PC-9 (cell line): ENCODE results near the gene QPCTL. TPM values are rescaled to one million over a fixed set of nuclear protein-coding genes. Genes with fewer than 3 reads are reported as not detected.

ENCODE experiments used
- BruUV-seq: library from RNA; stranded (reverse); fragments of 400-500 nt; replicated peaks from 2 replicates; lab custom pipeline; 2021; lab: Mats Ljungman, UMichigan
- CTCF ChIA-PET: fragments of 300-600 bp; sonication (Branson Sonifier 250); formaldehyde crosslinking; loops from one replicate; lab custom pipeline; 2022; ENCODE audit warnings: antibody characterized with exemption; lab: Charles Lee
- POLR2A ChIA-PET: fragments of 300-600 bp; sonication (Branson Sonifier 250); formaldehyde crosslinking; loops from one replicate; lab custom pipeline; 2022; ENCODE audit warnings: antibody characterized with exemption; ENCODE audit not compliant: unreplicated experiment; lab: Charles Lee
- DNase-seq, 2 experiments: peaks; one replicate each; pipeline versions ENCODE4 v3.0.0 to v3.0.0-alpha.2; 2015 to 2022; ENCODE audit warnings: mixed read lengths in 1 of 2
- H2AFZ ChIP-seq: fragments of 200-600 bp; sonication (generic); 2 replicates; pipeline ENCODE4 v1.8.1; 2017; ENCODE audit warnings: antibody characterized with exemption
- H3F3A ChIP-seq: fragments of 200-600 bp; sonication (generic); 2 replicates; pipeline ENCODE4 v1.8.1; 2017; ENCODE audit warnings: antibody characterized with exemption, mild to moderate bottlenecking, low read depth; ENCODE audit not compliant: insufficient read depth
- H3K27ac ChIP-seq: fragments of 200-600 bp; sonication (generic); 2 replicates; pipeline ENCODE4 v1.6.1; 2016; ENCODE audit warnings: mixed run types
- H3K27me3 ChIP-seq: fragments of 200-600 bp; sonication (generic); 2 replicates; pipeline ENCODE4 v1.6.1; 2016; ENCODE audit warnings: low read depth, mixed run types; ENCODE audit not compliant: insufficient read depth
- H3K36me3 ChIP-seq: fragments of 200-600 bp; sonication (generic); 2 replicates; pipeline ENCODE4 v1.6.1; 2016; ENCODE audit warnings: low read depth, mixed run types
- H3K4me1 ChIP-seq: fragments of 200-600 bp; sonication (generic); replicated peaks from 2 replicates; pipeline ENCODE4 v1.6.1; 2016; ENCODE audit warnings: mixed run types; ENCODE audit not compliant: insufficient read depth
- H3K4me2 ChIP-seq: fragments of 200-600 bp; sonication (generic); 2 replicates; pipeline ENCODE4 v1.6.1; 2017; ENCODE audit warnings: mixed run types
- H3K4me3 ChIP-seq: fragments of 200-600 bp; sonication (generic); 2 replicates; pipeline ENCODE4 v1.6.1; 2016; ENCODE audit warnings: mixed run types
- H3K79me2 ChIP-seq: fragments of 200-600 bp; sonication (generic); 2 replicates; pipeline ENCODE4 v1.6.1; 2017; ENCODE audit warnings: low read depth, mixed run types
- H3K9me2 ChIP-seq: fragments of 200-600 bp; sonication (generic); 2 replicates; pipeline ENCODE4 v1.8.1; 2017; ENCODE audit warnings: mild to moderate bottlenecking; ENCODE audit not compliant: insufficient read depth
- H3K9me3 ChIP-seq: fragments of 200-600 bp; sonication (generic); 2 replicates; pipeline ENCODE4 v1.8.1; 2016; ENCODE audit warnings: low read depth; ENCODE audit not compliant: insufficient read depth
- H4K20me1 ChIP-seq: fragments of 200-600 bp; sonication (generic); 2 replicates; pipeline ENCODE4 v1.8.1; 2017; ENCODE audit not compliant: insufficient read depth
- EZH2 ChIP-seq: fragments of 200-600 bp; sonication (generic); IDR thresholded peaks from 2 replicates; pipeline ENCODE4 v1.8.0; 2017; ENCODE audit warnings: antibody characterized with exemption, low read depth
- intact Hi-C: fragments of 100-400 bp; cut with micrococcal nuclease; formaldehyde crosslinking; loops from one replicate; pipeline ENCODE4 v1.10.0; 2022; ENCODE audit not compliant: unreplicated experiment
- total RNA-seq: library from RNA; stranded (reverse); gene quantifications from 2 replicates; pipeline ENCODE4 v1.2.3, GENCODE V29; 2021
- TF ChIP-seq, protein P1 (sequence below): fragments of 200-600 bp; sonication (generic); conservative IDR thresholded peaks from 2 replicates; pipeline ENCODE4 v1.6.1; 2017; ENCODE audit warnings: mixed run types, antibody characterized with exemption, mild to moderate bottlenecking, moderate library complexity

QPCTL gene
- total RNA-seq, 1 experiment from 2014 or later: 27.6 TPM

DNA sequence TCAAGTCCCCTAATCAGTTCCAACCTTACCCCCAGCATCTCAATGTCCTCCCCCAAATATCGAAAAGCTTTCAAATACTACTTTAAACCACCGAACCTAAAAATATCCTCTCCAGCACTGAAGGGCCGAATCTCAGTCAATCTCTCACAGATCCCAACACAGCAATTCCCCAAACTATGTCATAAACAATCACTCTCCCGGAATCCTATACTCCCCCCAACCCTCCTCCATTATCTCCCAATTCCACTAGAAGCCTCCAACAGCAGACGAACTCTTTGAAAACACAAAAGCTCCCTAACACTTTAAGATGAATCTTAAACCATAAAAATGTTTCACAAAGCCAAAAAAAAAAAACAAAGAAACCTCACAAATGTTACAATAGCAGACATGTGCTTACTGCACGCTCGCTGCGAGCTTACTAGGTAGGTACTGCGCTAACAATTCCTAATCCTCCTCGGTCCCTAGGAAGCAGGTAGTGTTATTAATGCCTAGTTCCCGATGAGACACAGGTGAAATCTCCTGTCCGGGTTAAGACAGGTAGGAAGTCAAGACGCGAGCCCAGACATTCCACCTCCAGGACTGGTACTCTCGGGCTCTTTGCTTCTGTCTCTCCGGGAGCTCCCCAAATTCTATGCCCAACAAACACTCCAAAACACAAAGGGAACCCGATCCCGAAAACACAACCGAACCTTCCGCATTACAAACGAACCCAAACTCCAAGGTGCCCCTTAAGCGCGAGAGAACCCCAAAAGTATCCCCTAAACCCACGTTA, 24.1 kb downstream of the QPCTL start:
- TF ChIP-seq, protein P1, sequence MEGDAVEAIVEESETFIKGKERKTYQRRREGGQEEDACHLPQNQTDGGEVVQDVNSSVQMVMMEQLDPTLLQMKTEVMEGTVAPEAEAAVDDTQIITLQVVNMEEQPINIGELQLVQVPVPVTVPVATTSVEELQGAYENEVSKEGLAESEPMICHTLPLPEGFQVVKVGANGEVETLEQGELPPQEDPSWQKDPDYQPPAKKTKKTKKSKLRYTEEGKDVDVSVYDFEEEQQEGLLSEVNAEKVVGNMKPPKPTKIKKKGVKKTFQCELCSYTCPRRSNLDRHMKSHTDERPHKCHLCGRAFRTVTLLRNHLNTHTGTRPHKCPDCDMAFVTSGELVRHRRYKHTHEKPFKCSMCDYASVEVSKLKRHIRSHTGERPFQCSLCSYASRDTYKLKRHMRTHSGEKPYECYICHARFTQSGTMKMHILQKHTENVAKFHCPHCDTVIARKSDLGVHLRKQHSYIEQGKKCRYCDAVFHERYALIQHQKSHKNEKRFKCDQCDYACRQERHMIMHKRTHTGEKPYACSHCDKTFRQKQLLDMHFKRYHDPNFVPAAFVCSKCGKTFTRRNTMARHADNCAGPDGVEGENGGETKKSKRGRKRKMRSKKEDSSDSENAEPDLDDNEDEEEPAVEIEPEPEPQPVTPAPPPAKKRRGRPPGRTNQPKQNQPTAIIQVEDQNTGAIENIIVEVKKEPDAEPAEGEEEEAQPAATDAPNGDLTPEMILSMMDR: no peak; the same call in 1 of the 2 replicates
- TF ChIP-seq EZH2: no peak
- H3K27me3 ChIP-seq: no peaks in the 10 kb centered on the region
- DNase-seq: peak; percentile 29 to 59
- H3K4me2 ChIP-seq: peak overlapping the region; percentile 94
- peak overlapping the region; percentile 75 for H3K27ac ChIP-seq
- peak overlapping the region; percentile 87 for H3K4me3 ChIP-seq
- H3K79me2 ChIP-seq: peaks cover 91% of the 10 kb centered on the region
- peak overlapping the region; percentile 79 for H2AFZ ChIP-seq
- peaks cover 18% of the 10 kb centered on the region for H3F3A ChIP-seq
- BruUV-seq: TSS peak; percentile 40
- peaks cover 27% of the 10 kb centered on the region for H3K4me1 ChIP-seq
- peaks cover 7% of the 10 kb centered on the region; the same call in 1 of the 2 replicates for H4K20me1 ChIP-seq
- intact Hi-C loops: loop anchor here (1.0 kb wide), 1 partner anchor 53 kb away; the partner anchor contains the start of gene SIX5
- no peaks in the 10 kb centered on the region for H3K9me3 ChIP-seq
- H3K36me3 ChIP-seq: peaks cover 12% of the 10 kb centered on the region; the same call in 1 of the 2 replicates
- H3K9me2 ChIP-seq: no peaks in the 10 kb centered on the region
- ChIA-PET POLR2A (interaction anchor here (0.5 to 1.0 kb wide), 12 partner anchors 13 to 771 kb away, joined by 3 to 39 read pairs (median 5); partner anchors contain the start of genes FBXO46, IRF2BP1 and SIX5), CTCF (interaction anchor here (0.6 to 1.8 kb wide), 4 partner anchors 51 to 231 kb away, joined by 3 to 7 read pairs (median 5); partner anchors contain the start of gene SIX5)

DNA sequence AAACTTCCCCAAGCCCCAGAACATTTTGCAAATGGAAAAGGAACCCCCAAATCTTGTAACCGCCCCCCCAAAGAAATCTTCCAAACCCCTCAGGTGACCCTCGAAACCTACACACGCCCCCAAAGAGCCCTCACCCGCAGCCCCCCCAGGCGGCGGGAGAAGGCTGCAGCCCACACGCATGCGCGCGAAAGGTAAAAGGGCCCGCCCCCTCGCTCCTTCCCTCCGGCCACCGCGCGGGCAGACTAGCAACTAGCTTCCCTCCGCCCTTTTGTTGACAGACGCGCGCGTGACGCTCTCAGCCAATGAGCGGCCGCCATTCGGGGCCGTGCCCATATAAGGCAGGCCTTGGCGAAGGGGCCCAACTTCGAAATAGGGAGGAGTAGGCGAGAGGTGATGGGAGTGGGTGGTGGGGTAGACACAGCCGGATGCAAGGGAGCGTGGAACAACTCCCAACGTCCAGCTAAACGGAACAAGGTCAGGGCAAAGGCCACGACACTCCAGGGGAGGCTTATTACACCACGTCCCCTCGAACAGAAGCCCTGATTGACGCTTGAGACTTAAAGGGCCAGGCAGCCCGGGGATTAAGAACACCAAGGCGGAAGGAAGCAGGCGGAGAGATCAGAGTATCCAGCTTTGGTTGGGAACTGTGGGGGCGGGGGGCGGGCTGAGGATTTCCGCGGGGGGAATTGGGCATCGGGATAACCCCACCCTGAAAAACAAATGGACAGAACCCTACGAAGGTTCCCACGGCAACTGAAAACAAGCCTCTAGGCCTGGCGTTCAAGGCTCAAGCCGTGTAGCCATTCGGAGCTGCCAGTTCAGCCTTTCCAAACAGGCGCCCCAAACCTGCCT, 24.9 kb downstream of the QPCTL start:
- Histone ChIP-seq H3K36me3 (peaks cover 15% of the 10 kb centered on the region; the same call in 1 of the 2 replicates), H3F3A (peaks cover 26% of the 10 kb centered on the region), H3K27ac (peak overlapping the region; percentile 75), H3K4me3 (peak overlapping the region; percentile 87), H2AFZ (peak overlapping the region; percentile 79), H3K9me2 (no peaks in the 10 kb centered on the region), H3K4me2 (peak overlapping the region; percentile 94), H4K20me1 (no peaks in the 10 kb centered on the region), H3K4me1 (peaks cover 35% of the 10 kb centered on the region), H3K9me3 (no peaks in the 10 kb centered on the region; the same call in 1 of the 2 replicates), H3K79me2 (peaks cover 91% of the 10 kb centered on the region), H3K27me3 (no peaks in the 10 kb centered on the region)
- ChIA-PET POLR2A (interaction anchor here (0.5 to 1.2 kb wide), 17 partner anchors 13 to 827 kb away, joined by 3 to 39 read pairs (median 4); partner anchors contain the start of genes FBXO46, IRF2BP1 and SIX5), CTCF (interaction anchor here (0.6 to 1.8 kb wide), 5 partner anchors 50 to 1083 kb away, joined by 3 to 11 read pairs (median 5); partner anchors contain the start of gene SIX5)
- peak; percentile 99 for DNase-seq
- TF ChIP-seq, protein P1: no peak; the same call in 1 of the 2 replicates
- TF ChIP-seq EZH2: no peak
- intact Hi-C loops: loop anchor here (1.0 kb wide), 1 partner anchor 52 kb away; the partner anchor contains the start of gene SIX5
- BruUV-seq: no TSS peak
